Measurements from ENCODE around the gene SERPINA3.

DNA sequence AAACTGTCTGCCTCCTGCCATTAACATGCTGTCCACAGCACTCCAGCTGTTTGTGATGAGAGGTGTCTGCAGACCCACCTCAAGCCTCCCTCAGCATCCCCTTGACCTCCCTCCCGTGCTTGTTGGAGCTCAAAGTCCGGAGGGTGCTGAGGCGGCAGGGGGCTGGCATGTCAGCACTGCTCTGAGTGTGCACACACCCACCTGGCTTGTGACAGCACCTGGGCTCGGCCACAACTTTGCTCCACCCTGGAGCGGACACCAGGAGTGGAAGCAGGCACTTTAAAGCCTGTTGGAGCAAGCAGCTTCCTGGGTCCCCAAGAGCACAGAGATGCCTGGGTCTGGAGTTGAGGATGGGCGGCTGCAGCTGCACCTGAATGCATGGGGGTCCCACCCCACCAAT lies 20.9 kb downstream of the SERPINA3 start:
- TF ChIP-seq POLR2AphosphoS5 (IDR thresholded peaks at IDR 0.05) (no peak), EP300 (IDR thresholded peaks at IDR 0.05) (no peak)
- TF ChIP-seq, protein P1, sequence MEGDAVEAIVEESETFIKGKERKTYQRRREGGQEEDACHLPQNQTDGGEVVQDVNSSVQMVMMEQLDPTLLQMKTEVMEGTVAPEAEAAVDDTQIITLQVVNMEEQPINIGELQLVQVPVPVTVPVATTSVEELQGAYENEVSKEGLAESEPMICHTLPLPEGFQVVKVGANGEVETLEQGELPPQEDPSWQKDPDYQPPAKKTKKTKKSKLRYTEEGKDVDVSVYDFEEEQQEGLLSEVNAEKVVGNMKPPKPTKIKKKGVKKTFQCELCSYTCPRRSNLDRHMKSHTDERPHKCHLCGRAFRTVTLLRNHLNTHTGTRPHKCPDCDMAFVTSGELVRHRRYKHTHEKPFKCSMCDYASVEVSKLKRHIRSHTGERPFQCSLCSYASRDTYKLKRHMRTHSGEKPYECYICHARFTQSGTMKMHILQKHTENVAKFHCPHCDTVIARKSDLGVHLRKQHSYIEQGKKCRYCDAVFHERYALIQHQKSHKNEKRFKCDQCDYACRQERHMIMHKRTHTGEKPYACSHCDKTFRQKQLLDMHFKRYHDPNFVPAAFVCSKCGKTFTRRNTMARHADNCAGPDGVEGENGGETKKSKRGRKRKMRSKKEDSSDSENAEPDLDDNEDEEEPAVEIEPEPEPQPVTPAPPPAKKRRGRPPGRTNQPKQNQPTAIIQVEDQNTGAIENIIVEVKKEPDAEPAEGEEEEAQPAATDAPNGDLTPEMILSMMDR (IDR thresholded peaks at IDR 0.05) = no peak
